ENCODE data around the gene ZNF160. TPM values are rescaled to one million over a fixed set of nuclear protein-coding genes. Genes with fewer than 3 reads are reported as not detected.

ZNF160 gene
- total and polyA plus RNA-seq, 4 donors = 16.7 to 86.9 (median 22.4) TPM

- peaks cover 0 to 9% (median 4%) of the 10 kb centered on the region in 4 donors for H3K9me3 ChIP-seq (ENCODE audit: control insufficient read depth in 4 of 4, insufficient read depth in 3 of 4, low read length in 3 of 4)
- H3K4me1 ChIP-seq (ENCODE audit: control insufficient read depth in 5 of 5, insufficient read depth in 5 of 5, low read length in 5 of 5) = no peaks in the 10 kb centered on the region
- no peak overlapping the region for H3K27ac ChIP-seq (ENCODE audit: low read depth in 1 of 2, low read length in 1 of 2)
- no peak for DNase-seq
- no peaks in the 10 kb centered on the region for H3K27me3 ChIP-seq (ENCODE audit: control insufficient read depth in 3 of 3, insufficient read depth in 3 of 3, low read length in 2 of 3)
- 95 to 99% methylated on average over 2 of the region's 2 CpGs for WGBS, 2 donors
- no peak overlapping the region for H3K9ac ChIP-seq (ENCODE audit: insufficient read depth in 1 of 2, low read length in 2 of 2)
- peaks cover 16 to 47% (median 39%) of the 10 kb centered on the region in 4 donors for H3K36me3 ChIP-seq (ENCODE audit: control insufficient read depth in 4 of 4, insufficient read depth in 4 of 4, low read length in 4 of 4)
- ATAC-seq (ENCODE audit: insufficient read depth, low FRiP score) = no peak
- no peak for TF ChIP-seq CTCF (IDR thresholded peaks at IDR 0.05; ENCODE audit: control extremely low read depth, extremely low read depth)
- no peak overlapping the region for H3K4me3 ChIP-seq
Observed at GRCh38 chr19:53112286-53112685, 9.1 kb upstream of the ZNF160 start.

- Histone ChIP-seq H3K4me1 (ENCODE audit: control insufficient read depth in 5 of 5, insufficient read depth in 5 of 5, low read length in 5 of 5) (no peaks in the 10 kb centered on the region), H3K9ac (ENCODE audit: insufficient read depth in 1 of 2, low read length in 2 of 2) (no peak overlapping the region), H3K27ac (ENCODE audit: low read depth in 1 of 2, low read length in 1 of 2) (no peak overlapping the region), H3K4me3 (no peak overlapping the region), H3K36me3 (ENCODE audit: control insufficient read depth in 4 of 4, insufficient read depth in 4 of 4, low read length in 4 of 4) (peaks cover 13 to 25% (median 21%) of the 10 kb centered on the region in 4 donors), H3K27me3 (ENCODE audit: control insufficient read depth in 3 of 3, insufficient read depth in 3 of 3, low read length in 2 of 3) (no peaks in the 10 kb centered on the region), H3K9me3 (ENCODE audit: control insufficient read depth in 4 of 4, insufficient read depth in 3 of 4, low read length in 3 of 4) (peaks cover 0 to 8% (median 2%) of the 10 kb centered on the region in 4 donors)
- no peak for ATAC-seq (ENCODE audit: insufficient read depth, low FRiP score)
- WGBS, 2 donors = 96 to 98% methylated on average over 5 of the region's 5 CpGs
- TF ChIP-seq CTCF (IDR thresholded peaks at IDR 0.05; ENCODE audit: control extremely low read depth, extremely low read depth) = no peak
- no peak for DNase-seq
Observed at GRCh38 chr19:53109527-53109926, 6.3 kb upstream of the ZNF160 start.

GRCh38 chr19:53102756-53103233, 427 bp downstream of the ZNF160 start:
- peaks cover 0 to 7% (median 0%) of the 10 kb centered on the region in 4 donors for H3K9me3 ChIP-seq (ENCODE audit: control insufficient read depth in 4 of 4, insufficient read depth in 3 of 4, low read length in 3 of 4)
- DNase-seq (peak; percentile 44 to 52 (median 46)), ATAC-seq (ENCODE audit: insufficient read depth, low FRiP score) (peak; percentile 15)
- TF ChIP-seq CTCF (IDR thresholded peaks at IDR 0.05; ENCODE audit: control extremely low read depth, extremely low read depth) = no peak
- no peaks in the 10 kb centered on the region for H3K27me3 ChIP-seq (ENCODE audit: control insufficient read depth in 3 of 3, insufficient read depth in 3 of 3, low read length in 2 of 3)
- H3K27ac ChIP-seq (ENCODE audit: low read depth in 1 of 2, low read length in 1 of 2) = peak overlapping the region; percentile 95
- peaks cover 4 to 14% (median 6%) of the 10 kb centered on the region in 5 donors for H3K4me1 ChIP-seq (ENCODE audit: control insufficient read depth in 5 of 5, insufficient read depth in 5 of 5, low read length in 5 of 5)
- peaks cover 0 to 7% (median 4%) of the 10 kb centered on the region in 4 donors for H3K36me3 ChIP-seq (ENCODE audit: control insufficient read depth in 4 of 4, insufficient read depth in 4 of 4, low read length in 4 of 4)
- H3K9ac ChIP-seq (ENCODE audit: insufficient read depth in 1 of 2, low read length in 2 of 2) = peak overlapping the region; percentile 82 to 97
- 0 to 1% methylated on average over 32 to 33 of the region's 33 CpGs for WGBS, 2 donors
- H3K4me3 ChIP-seq = peak overlapping the region; percentile 79
